ENCODE data around the gene GULP1. TPM values are rescaled to one million over a fixed set of nuclear protein-coding genes. Genes with fewer than 3 reads are reported as not detected.

GULP1 gene
- total and polyA plus RNA-seq, 2 donors (not counting 1 experiment from before 2014, with no cell fraction given): 43.5 to 82.4 TPM

GRCh38 chr2:188245230-188245629, 46.4 kb upstream of the GULP1 start:
- H3K4me1 ChIP-seq (ENCODE audit: control insufficient read depth, extremely low read depth, insufficient read depth, low read length): no peaks in the 10 kb centered on the region
- no peak overlapping the region for H3K27ac ChIP-seq (ENCODE audit: insufficient read depth, low read length)
- peak in 1 of 2 donors; percentile 1 for DNase-seq (ENCODE audit: low read depth in 2 of 2)
- no peaks in the 10 kb centered on the region for H3K36me3 ChIP-seq (ENCODE audit: control insufficient read depth, insufficient read depth, low read length)
- no peak overlapping the region for H3K4me2 ChIP-seq (ENCODE audit: extremely low read depth, insufficient read depth, low read length)
- H2AFZ ChIP-seq (ENCODE audit: low read length): no peak overlapping the region
- H3K79me2 ChIP-seq (ENCODE audit: control insufficient read depth, insufficient read depth, low read length): no peaks in the 10 kb centered on the region
- H3K4me3 ChIP-seq (replicated peaks in 1 of 4; ENCODE audit: control extremely low read depth in 1 of 4, insufficient read depth in 1 of 4, low read depth in 3 of 4, low read length in 4 of 4): no peak overlapping the region
- no peaks in the 10 kb centered on the region for H3K9me3 ChIP-seq (ENCODE audit: control insufficient read depth, insufficient read depth, low read depth, low read length)
- no peak overlapping the region for H3K9ac ChIP-seq (ENCODE audit: insufficient read depth, low read length)
- no peaks in the 10 kb centered on the region for H4K20me1 ChIP-seq (ENCODE audit: control insufficient read depth, extremely low read depth, insufficient read depth, low read length)
- no peak for TF ChIP-seq CTCF (conservative IDR thresholded peaks at IDR 0.05 in 1 of 2, IDR thresholded peaks at IDR 0.05 in 1 of 2; ENCODE audit: low read depth in 1 of 2, low read length in 2 of 2)
- no peaks in the 10 kb centered on the region for H3K27me3 ChIP-seq (ENCODE audit: control insufficient read depth, insufficient read depth, low read length)

- H3K4me2 ChIP-seq (ENCODE audit: extremely low read depth, insufficient read depth, low read length): no peak overlapping the region
These were observed 43.2 kb upstream of the GULP1 start for GRCh38 chr2:188248513-188248912.

DNA sequence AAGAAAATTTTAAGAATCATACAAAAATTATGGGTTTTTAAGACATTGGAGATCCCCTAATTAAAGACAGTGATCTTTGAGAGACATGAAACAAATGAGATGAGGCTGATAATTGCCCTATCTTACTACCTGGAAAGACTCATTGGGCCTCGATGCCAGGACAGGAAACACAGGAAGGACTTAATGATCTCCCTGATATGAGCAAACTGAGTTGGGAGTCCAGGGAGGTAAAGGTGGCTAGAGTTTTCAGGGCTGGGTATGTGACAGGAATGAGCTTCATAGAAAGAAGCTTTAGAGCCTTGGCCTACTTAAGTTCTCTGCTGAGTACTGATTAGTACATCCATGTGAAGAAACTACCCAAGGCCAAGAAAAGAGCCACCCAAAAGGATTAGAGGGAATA, 40.6 kb upstream of the GULP1 start:
- Histone ChIP-seq H3K4me3 (replicated peaks in 1 of 4; ENCODE audit: control extremely low read depth in 1 of 4, insufficient read depth in 1 of 4, low read depth in 3 of 4, low read length in 4 of 4) (no peak overlapping the region), H3K79me2 (ENCODE audit: control insufficient read depth, insufficient read depth, low read length) (no peaks in the 10 kb centered on the region), H4K20me1 (ENCODE audit: control insufficient read depth, extremely low read depth, insufficient read depth, low read length) (no peaks in the 10 kb centered on the region), H3K9ac (ENCODE audit: insufficient read depth, low read length) (no peak overlapping the region), H3K4me1 (ENCODE audit: control insufficient read depth, extremely low read depth, insufficient read depth, low read length) (no peaks in the 10 kb centered on the region), H3K9me3 (ENCODE audit: control insufficient read depth, insufficient read depth, low read depth, low read length) (no peaks in the 10 kb centered on the region), H3K27me3 (ENCODE audit: control insufficient read depth, insufficient read depth, low read length) (no peaks in the 10 kb centered on the region), H3K27ac (ENCODE audit: insufficient read depth, low read length) (no peak overlapping the region), H3K36me3 (ENCODE audit: control insufficient read depth, insufficient read depth, low read length) (no peaks in the 10 kb centered on the region), H2AFZ (ENCODE audit: low read length) (no peak overlapping the region), H3K4me2 (ENCODE audit: extremely low read depth, insufficient read depth, low read length) (no peak overlapping the region)
- DNase-seq (ENCODE audit: low read depth in 2 of 2): no peak
- no peak for TF ChIP-seq EZH2 (IDR thresholded peaks at IDR 0.05; ENCODE audit: low read length, missing control alignments)
- TF ChIP-seq CTCF (conservative IDR thresholded peaks at IDR 0.05 in 1 of 2, IDR thresholded peaks at IDR 0.05 in 1 of 2; ENCODE audit: low read depth in 1 of 2, low read length in 2 of 2): no peak

More at GRCh38 chr2:188248513-188248912, 43.2 kb upstream of the GULP1 start:
- H3K9me3 ChIP-seq (ENCODE audit: control insufficient read depth, insufficient read depth, low read depth, low read length): no peaks in the 10 kb centered on the region
- H3K27ac ChIP-seq (ENCODE audit: insufficient read depth, low read length): no peak overlapping the region
- H3K79me2 ChIP-seq (ENCODE audit: control insufficient read depth, insufficient read depth, low read length): no peaks in the 10 kb centered on the region
- TF ChIP-seq CTCF (conservative IDR thresholded peaks at IDR 0.05 in 1 of 2, IDR thresholded peaks at IDR 0.05 in 1 of 2; ENCODE audit: low read depth in 1 of 2, low read length in 2 of 2): no peak
- no peak for TF ChIP-seq EZH2 (IDR thresholded peaks at IDR 0.05; ENCODE audit: low read length, missing control alignments)
- no peaks in the 10 kb centered on the region for H4K20me1 ChIP-seq (ENCODE audit: control insufficient read depth, extremely low read depth, insufficient read depth, low read length)
- no peaks in the 10 kb centered on the region for H3K4me1 ChIP-seq (ENCODE audit: control insufficient read depth, extremely low read depth, insufficient read depth, low read length)
- H3K27me3 ChIP-seq (ENCODE audit: control insufficient read depth, insufficient read depth, low read length): no peaks in the 10 kb centered on the region
- no peak overlapping the region for H2AFZ ChIP-seq (ENCODE audit: low read length)
- no peak for DNase-seq (ENCODE audit: low read depth in 2 of 2)
- no peak overlapping the region for H3K4me3 ChIP-seq (replicated peaks in 1 of 4; ENCODE audit: control extremely low read depth in 1 of 4, insufficient read depth in 1 of 4, low read depth in 3 of 4, low read length in 4 of 4)
- H3K9ac ChIP-seq (ENCODE audit: insufficient read depth, low read length): no peak overlapping the region
- H3K36me3 ChIP-seq (ENCODE audit: control insufficient read depth, insufficient read depth, low read length): no peaks in the 10 kb centered on the region
